Hepatocyte (in vitro differentiated cells): ENCODE results near the gene GPX7. TPM values are rescaled to one million over a fixed set of nuclear protein-coding genes. Genes with fewer than 3 reads are reported as not detected.

ENCODE experiments used
- DNase-seq: peaks from one replicate; pipeline ENCODE4 v3.0.0-alpha.2; 2016; ENCODE audit warnings: low spot score
- H2AFZ ChIP-seq: fragments of 200-600 bp; sonication (generic); 2 replicates; pipeline ENCODE4 v1.6.0; 2016; ENCODE audit warnings: antibody characterized with exemption, mild to moderate bottlenecking
- H3K27ac ChIP-seq: fragments of 200-600 bp; sonication (generic); 2 replicates; pipeline ENCODE4 v1.5.1; 2016; ENCODE audit warnings: mild to moderate bottlenecking
- H3K27me3 ChIP-seq: fragments of 200-600 bp; sonication (generic); 2 replicates; pipeline ENCODE4 v1.6.1; 2016
- H3K36me3 ChIP-seq: fragments of 200-600 bp; sonication (generic); replicated peaks from 2 replicates; pipeline ENCODE4 v1.5.1; 2016; ENCODE audit warnings: low read depth; ENCODE audit not compliant: insufficient read depth
- H3K4me1 ChIP-seq: fragments of 200-600 bp; sonication (generic); 2 replicates; pipeline ENCODE4 v1.5.1; 2016; ENCODE audit warnings: mild to moderate bottlenecking, moderate library complexity; ENCODE audit not compliant: insufficient read depth
- H3K4me2 ChIP-seq: fragments of 200-600 bp; sonication (generic); 2 replicates; pipeline ENCODE4 v1.6.0; 2016
- H3K4me3 ChIP-seq: fragments of 200-600 bp; sonication (generic); 2 replicates; pipeline ENCODE4 v1.5.1; 2016; ENCODE audit warnings: mild to moderate bottlenecking
- H3K79me2 ChIP-seq: fragments of 200-600 bp; sonication (generic); 2 replicates; pipeline ENCODE4 v1.6.0; 2017; ENCODE audit warnings: mild to moderate bottlenecking
- H3K9me2 ChIP-seq: fragments of 200-600 bp; sonication (generic); replicated peaks from 2 replicates; pipeline ENCODE4 v1.6.0; 2017; ENCODE audit warnings: mild to moderate bottlenecking; ENCODE audit not compliant: insufficient read depth
- H3K9me3 ChIP-seq: fragments of 200-600 bp; sonication (generic); 2 replicates; pipeline ENCODE4 v1.5.1; 2016; ENCODE audit warnings: low read depth, mild to moderate bottlenecking
- H4K20me1 ChIP-seq: fragments of 200-600 bp; sonication (generic); 2 replicates; pipeline ENCODE4 v1.6.0; 2016; ENCODE audit warnings: mild to moderate bottlenecking; ENCODE audit not compliant: insufficient read depth, poor library complexity, severe bottlenecking
- CTCF ChIP-seq: fragments of 200-600 bp; sonication (generic); IDR thresholded peaks from 2 replicates; pipeline ENCODE4 v1.5.1; 2016; ENCODE audit warnings: antibody characterized with exemption, mild to moderate bottlenecking; ENCODE audit not compliant: poor library complexity
- EZH2 ChIP-seq: fragments of 200-600 bp; sonication (generic); IDR thresholded peaks from 2 replicates; pipeline ENCODE4 v1.6.1; 2016; ENCODE audit warnings: antibody characterized with exemption, mild to moderate bottlenecking, borderline replicate concordance
- EZH2phosphoT487 ChIP-seq: fragments of 200-600 bp; sonication (generic); IDR thresholded peaks from one replicate; pipeline ENCODE4 v1.6.1; 2018; ENCODE audit warnings: antibody characterized with exemption, mild to moderate bottlenecking, low read depth, moderate library complexity; ENCODE audit not compliant: unreplicated experiment, severe bottlenecking
- WGBS: methylation state at CpG from one replicate; pipeline ENCODE4 v1.1.6; 2016; ENCODE audit warnings: low lambda C conversion rate; ENCODE audit errors: missing lambda C conversion rate; 5-methylcytosine and 5-hydroxymethylcytosine counted together
- polyA plus RNA-seq: library from polyadenylated mRNA; unstranded; fragments of >200 nt; fragmentation: Nextera tagmentation; extraction: Ambion mirVana; gene quantifications from 2 replicates; pipeline ENCODE4 v1.2.1, GENCODE V29; 2016
- total RNA-seq: library from RNA; depleted of rRNA; stranded (reverse); fragments of >200 nt; gene quantifications from 2 replicates; pipeline ENCODE4 v1.2.3, GENCODE V29; 2014

GPX7 gene
- 76.3 and 78.9 TPM in 2 replicates for total RNA-seq
- 56.4 and 58.0 TPM in 2 replicates for polyA plus RNA-seq

- DNase-seq, result peak; percentile 52
- H3K9me3 ChIP-seq, result no peaks in the 10 kb centered on the region
- no peak for TF ChIP-seq EZH2
- no peak for TF ChIP-seq CTCF
- TF ChIP-seq EZH2phosphoT487, result no peak
- no peaks in the 10 kb centered on the region for H3K9me2 ChIP-seq
- H3K79me2 ChIP-seq, result peaks cover 11% of the 10 kb centered on the region
- H4K20me1 ChIP-seq, result no peaks in the 10 kb centered on the region
- 10% methylated on average over 45 of the region's 97 CpGs for WGBS
- H3K4me1 ChIP-seq, result peaks cover 25% of the 10 kb centered on the region
- H3K36me3 ChIP-seq, result no peaks in the 10 kb centered on the region
- H3K4me2 ChIP-seq, result peak within 1 kb of the TSS; percentile 98
- H2AFZ ChIP-seq, result peak within 1 kb of the TSS; percentile 95
- peak within 1 kb of the TSS; percentile 33 for H3K4me3 ChIP-seq
- H3K27ac ChIP-seq, result peak within 1 kb of the TSS; percentile 64
- no peaks in the 10 kb centered on the region for H3K27me3 ChIP-seq
Observed at GRCh38 chr1:52601991-52602855, at the start of gene GPX7. Gene GPX7, plus strand, starts transcription at chr1:52602371. Its CDS starts 39 bp downstream, at chr1:52602410.

- Histone ChIP-seq H3K79me2 (peaks cover 43% of the 10 kb centered on the region), H2AFZ (peak within 1 kb of the TSS; percentile 57)
- under 1% methylated on average over 48 of the region's 68 CpGs for WGBS
Observed at GRCh38 chr1:52552505-52553361, 49.4 kb upstream of the GPX7 start, which contains the start of gene TUT4. Gene TUT4, minus strand, starts transcription at chr1:52553092. Its CDS starts 26,812 bp downstream, at chr1:52526280.

More at GRCh38 chr1:52552505-52553361, 49.4 kb upstream of the GPX7 start, which contains the start of gene TUT4:
- DNase-seq, result peak; percentile 93
- peaks cover 29% of the 10 kb centered on the region for H4K20me1 ChIP-seq
- no peaks in the 10 kb centered on the region for H3K36me3 ChIP-seq
- H3K27ac ChIP-seq, result peak within 1 kb of the TSS; percentile 97
- H3K9me3 ChIP-seq, result no peaks in the 10 kb centered on the region
- peak within 1 kb of the TSS; percentile 79 for H3K4me2 ChIP-seq
- H3K4me3 ChIP-seq, result peak within 1 kb of the TSS; percentile 81
- H3K4me1 ChIP-seq, result peaks cover 29% of the 10 kb centered on the region
- H3K9me2 ChIP-seq, result no peaks in the 10 kb centered on the region
- TF ChIP-seq CTCF (no peak), EZH2 (no peak), EZH2phosphoT487 (no peak)
- H3K27me3 ChIP-seq, result no peaks in the 10 kb centered on the region
